Neural cell (in vitro differentiated cells): ENCODE results near the gene CPPED1. TPM values are rescaled to one million over a fixed set of nuclear protein-coding genes. Genes with fewer than 3 reads are reported as not detected.

Experiments
- H2AFZ ChIP-seq: fragments of 200-600, 300-800 bp; sonication (generic), shearing (Covaris generic); 2 replicates; pipeline ENCODE4 v1.6.0; 2014; ENCODE audit warnings: low read depth, mild to moderate bottlenecking, antibody characterized with exemption, low read length, moderate library complexity
- H3F3A ChIP-seq: fragments of 200-600 bp; shearing (Covaris generic); 2 replicates; pipeline ENCODE4 v1.6.1; 2016; ENCODE audit warnings: mild to moderate bottlenecking, moderate library complexity, mixed read lengths, antibody characterized with exemption, low read length; ENCODE audit not compliant: insufficient read depth, poor library complexity, severe bottlenecking
- H3K27ac ChIP-seq: fragments of 200-600, 300-800 bp; sonication (generic), shearing (Covaris generic); 2 replicates; pipeline ENCODE4 v1.5.1; 2014; ENCODE audit warnings: mild to moderate bottlenecking, low read length, moderate library complexity
- H3K27me3 ChIP-seq: fragments of 300-800, 200-600 bp; sonication (generic), shearing (Covaris generic); 2 replicates; pipeline ENCODE4 v1.6.0; 2014; ENCODE audit warnings: mild to moderate bottlenecking, low read depth, low read length, moderate library complexity; ENCODE audit not compliant: insufficient read depth
- H3K36me3 ChIP-seq: fragments of 300-800, 200-600 bp; sonication (generic), shearing (Covaris generic); 2 replicates; pipeline ENCODE4 v1.5.1; 2014; ENCODE audit warnings: mild to moderate bottlenecking, antibody characterized with exemption, low read length, moderate library complexity; ENCODE audit not compliant: insufficient read depth
- H3K4me2 ChIP-seq: fragments of 300-800, 200-600 bp; sonication (generic), shearing (Covaris generic); 2 replicates; pipeline ENCODE4 v1.6.0; 2014; ENCODE audit warnings: mild to moderate bottlenecking, low read length
- H3K4me3 ChIP-seq: fragments of 300-800, 200-600 bp; sonication (generic), shearing (Covaris generic); 2 replicates; pipeline ENCODE4 v1.5.1; 2014; ENCODE audit warnings: mild to moderate bottlenecking, low read length, moderate library complexity
- H3K79me2 ChIP-seq: fragments of 200-600 bp; shearing (Covaris generic); replicated peaks from 2 replicates; pipeline ENCODE4 v1.6.0; 2014; ENCODE audit warnings: mild to moderate bottlenecking, low read length, moderate library complexity; ENCODE audit not compliant: insufficient read depth
- H3K9ac ChIP-seq: fragments of 300-800, 200-600 bp; sonication (generic), shearing (Covaris generic); 2 replicates; pipeline ENCODE4 v1.6.1; 2016; ENCODE audit warnings: mild to moderate bottlenecking, low read length, mixed read lengths
- H3K9me2 ChIP-seq: fragments of 200-600 bp; shearing (Covaris generic); 2 replicates; pipeline ENCODE4 v1.6.1; 2016; ENCODE audit warnings: mild to moderate bottlenecking, low read length, mixed read lengths; ENCODE audit not compliant: insufficient read depth
- H3K9me3 ChIP-seq: fragments of 200-600, 300-800 bp; sonication (generic), shearing (Covaris generic); 2 replicates; pipeline ENCODE4 v1.6.1; 2016; ENCODE audit warnings: mild to moderate bottlenecking, mixed run types, low read length, moderate library complexity, mixed read lengths
- H4K20me1 ChIP-seq: fragments of 200-600 bp; shearing (Covaris generic); 2 replicates; pipeline ENCODE4 v1.6.1; 2016; ENCODE audit warnings: mild to moderate bottlenecking, mixed run types; ENCODE audit not compliant: insufficient read depth
- CTCF ChIP-seq: fragments of 450-650 bp; IDR thresholded peaks from 2 replicates; pipeline ENCODE4 v1.5.1; 2014; ENCODE audit warnings: antibody characterized with exemption, mild to moderate bottlenecking, moderate library complexity; ENCODE audit not compliant: poor library complexity, severe bottlenecking
- EP300 ChIP-seq: fragments of 450-650 bp; conservative IDR thresholded peaks from 2 replicates; pipeline ENCODE4 v1.6.1; 2014; ENCODE audit warnings: antibody characterized with exemption, mild to moderate bottlenecking, moderate library complexity; ENCODE audit not compliant: poor library complexity, severe bottlenecking
- EZH2 ChIP-seq: fragments of 200-600, 300-800 bp; shearing (Covaris generic), sonication (generic); IDR thresholded peaks from 2 replicates; pipeline ENCODE4 v1.6.1; 2014; ENCODE audit warnings: antibody characterized with exemption, low read length, borderline replicate concordance, mild to moderate bottlenecking; ENCODE audit not compliant: insufficient read depth, poor library complexity, severe bottlenecking
- MXI1 ChIP-seq: fragments of 450-650 bp; conservative IDR thresholded peaks from 2 replicates; pipeline ENCODE4 v1.6.1; 2014; ENCODE audit warnings: antibody characterized with exemption, mild to moderate bottlenecking; ENCODE audit not compliant: poor library complexity, severe bottlenecking
- POLR2AphosphoS5 ChIP-seq: IDR thresholded peaks from 2 replicates; pipeline ENCODE4 v1.6.1; 2012
- RAD21 ChIP-seq: fragments of 450-650 bp; conservative IDR thresholded peaks from 2 replicates; pipeline ENCODE4 v1.6.1; 2014; ENCODE audit warnings: antibody characterized with exemption, mild to moderate bottlenecking, moderate library complexity
- REST ChIP-seq: IDR thresholded peaks from 2 replicates; pipeline ENCODE4 v1.6.1; 2012; ENCODE audit warnings: borderline replicate concordance
- SMC3 ChIP-seq: fragments of 450-650 bp; conservative IDR thresholded peaks from 2 replicates; pipeline ENCODE4 v1.6.1; 2014; ENCODE audit warnings: antibody characterized with exemption, mild to moderate bottlenecking, moderate library complexity; ENCODE audit not compliant: poor library complexity
- TAF1 ChIP-seq: IDR thresholded peaks from 2 replicates; pipeline ENCODE4 v1.6.1; 2012; ENCODE audit warnings: low read depth
- polyA plus RNA-seq: library from polyadenylated mRNA; depleted of rRNA; stranded (reverse); fragments of >200 nt; gene quantifications from 2 replicates; pipeline ENCODE4 v1.2.3, GENCODE V29; 2014

Gene CPPED1
- polyA plus RNA-seq, 1 donor from 2014 or later: 2.5 TPM

- Histone ChIP-seq H4K20me1 (no peaks in the 10 kb centered on the region), H3K9me2 (no peaks in the 10 kb centered on the region), H3K27me3 (no peaks in the 10 kb centered on the region), H3K79me2 (no peaks in the 10 kb centered on the region), H3K9ac (no peak overlapping the region), H3K4me2 (no peak overlapping the region), H3K27ac (no peak overlapping the region), H3K36me3 (no peaks in the 10 kb centered on the region), H3K9me3 (no peaks in the 10 kb centered on the region), H3K4me3 (no peak overlapping the region), H3F3A (no peaks in the 10 kb centered on the region), H2AFZ (no peak overlapping the region)
- TF ChIP-seq EZH2: no peak
- TF ChIP-seq RAD21: no peak
Observed at GRCh38 chr16:12649356-12649755, 154.3 kb downstream of the CPPED1 start.

GRCh38 chr16:12646490-12647274 lies 157.0 kb downstream of the CPPED1 start:
- no peaks in the 10 kb centered on the region for H4K20me1 ChIP-seq
- no peak overlapping the region for H2AFZ ChIP-seq
- H3K27ac ChIP-seq: no peak overlapping the region
- no peaks in the 10 kb centered on the region for H3K36me3 ChIP-seq
- H3K4me3 ChIP-seq: no peak overlapping the region
- no peak overlapping the region for H3K4me2 ChIP-seq
- no peaks in the 10 kb centered on the region for H3K27me3 ChIP-seq
- H3K9me2 ChIP-seq: no peaks in the 10 kb centered on the region
- no peaks in the 10 kb centered on the region for H3F3A ChIP-seq
- H3K9ac ChIP-seq: no peak overlapping the region
- H3K9me3 ChIP-seq: no peaks in the 10 kb centered on the region
- TF ChIP-seq TAF1 (no peak), SMC3 (no peak), MXI1 (no peak), REST (no peak), RAD21 (no peak), EZH2 (no peak), CTCF (no peak), EP300 (no peak), POLR2AphosphoS5 (no peak)
- H3K79me2 ChIP-seq: no peaks in the 10 kb centered on the region
